NCI-H2107 treated with DMSO at 0.1 percent for 48 hours (cell line): ENCODE measurements around the gene VARS1.
"Not testable (repeated sequence)": the region's sequence is repeated elsewhere in the genome, so short reads cannot be mapped to it uniquely, and the experiment has no call there.

ENCODE experiments used
- DNase-seq: peaks from one replicate; lab custom pipeline; 2025; ENCODE audit not compliant: unreplicated experiment; lab: John Stamatoyannopoulos, UW

The VARS1 gene

DNA sequence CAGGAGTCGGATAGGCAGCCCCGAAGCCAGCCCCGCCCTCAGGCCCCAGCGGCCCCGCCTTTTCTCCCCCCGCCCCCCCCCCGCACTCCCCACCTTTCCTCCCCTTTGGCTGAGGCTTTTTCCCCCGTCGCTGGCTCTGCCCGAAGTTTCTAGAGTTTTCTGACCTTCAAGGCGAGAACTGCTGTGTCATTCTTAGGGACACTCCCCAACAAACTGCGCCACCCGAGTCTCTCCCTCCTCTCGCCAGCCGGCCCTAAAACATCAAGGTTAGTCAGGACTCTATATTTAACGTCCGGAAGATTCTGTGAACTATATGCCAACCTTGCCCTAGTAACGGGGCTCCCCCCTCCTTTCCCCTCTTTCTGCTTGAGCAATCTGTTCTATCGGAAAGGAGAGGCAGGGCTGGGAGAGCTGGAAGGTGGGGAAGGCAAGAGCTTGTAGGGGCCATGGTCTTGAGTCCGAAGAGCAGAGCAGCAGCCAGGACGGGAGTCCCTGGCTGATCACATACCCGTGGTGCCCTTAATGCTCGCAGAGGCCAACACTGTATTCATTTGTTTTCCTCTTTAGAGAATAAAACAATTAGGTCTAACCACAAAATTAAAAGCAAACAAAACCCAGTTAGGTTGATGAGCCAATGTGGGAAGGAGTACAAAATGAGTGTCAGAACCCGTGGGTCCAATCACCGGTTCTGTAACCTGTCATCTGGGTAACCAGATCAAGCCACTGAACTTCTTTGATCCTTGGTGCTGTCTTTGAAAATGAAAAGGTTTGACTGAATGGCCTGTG lies 26.7 kb upstream of the VARS1 start:
- no peak for DNase-seq

GRCh38 chr6:31821301-31822035 lies 25.9 kb upstream of the VARS1 start:
- peak; percentile 18 for DNase-seq

DNA sequence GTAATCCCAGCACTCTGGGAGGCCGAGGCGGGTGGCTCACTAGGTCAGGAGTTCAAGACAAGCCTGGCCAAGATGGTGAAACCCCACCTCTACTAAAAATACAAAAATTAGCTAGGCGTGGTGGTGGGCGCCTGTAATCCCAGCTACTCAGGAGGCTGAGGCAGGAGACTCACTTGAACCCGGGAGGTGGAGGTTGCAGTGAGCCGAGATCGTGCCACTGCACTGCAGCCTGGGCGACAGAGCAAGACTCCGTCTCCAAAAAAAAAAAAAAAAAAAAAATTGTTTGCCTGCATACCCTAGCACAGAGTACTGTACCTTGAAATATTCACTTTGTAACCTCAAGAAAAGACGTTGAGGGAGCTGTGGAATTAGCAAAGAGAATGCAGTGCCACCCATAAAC lies 24.8 kb upstream of the VARS1 start:
- DNase-seq: not testable (repeated sequence)

DNA sequence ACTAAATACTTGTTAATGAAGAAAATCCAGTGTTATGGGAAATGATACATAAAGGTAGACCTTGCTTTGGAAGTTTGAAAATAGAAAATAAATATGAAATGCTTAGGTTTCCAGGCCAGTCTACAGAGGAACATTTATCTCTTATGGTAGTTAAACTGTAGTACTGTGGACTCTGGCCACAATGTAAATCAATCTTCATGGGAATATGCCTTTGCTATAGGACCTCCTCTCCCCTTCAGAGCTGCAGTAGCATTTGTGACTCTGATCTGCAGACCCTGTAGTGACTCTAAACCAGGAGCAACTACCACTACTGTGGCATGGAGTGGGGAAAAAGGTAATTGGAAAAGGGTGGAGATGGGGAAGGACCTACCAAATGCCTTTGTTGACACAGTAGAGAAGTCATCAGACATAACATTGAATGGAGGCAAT lies 24.3 kb upstream of the VARS1 start:
- no peak for DNase-seq

GRCh38 chr6:31817929-31818511 lies 22.5 kb upstream of the VARS1 start:
- DNase-seq: not testable (repeated sequence)

GRCh38 chr6:31817133-31817928 lies 21.8 kb upstream of the VARS1 start:
- not testable (repeated sequence) for DNase-seq

- no peak for DNase-seq
Measured at GRCh38 chr6:31815025-31815838, 19.7 kb upstream of the VARS1 start, which contains the start of the genes HSPA1A and HSPA1L. TSS of gene HSPA1A (plus strand) at chr6:31815543. CDS start at chr6:31815757, 214 bp downstream. TSS of gene HSPA1L (minus strand) at chr6:31815283. CDS start at chr6:31811972, 3,311 bp downstream.

DNA sequence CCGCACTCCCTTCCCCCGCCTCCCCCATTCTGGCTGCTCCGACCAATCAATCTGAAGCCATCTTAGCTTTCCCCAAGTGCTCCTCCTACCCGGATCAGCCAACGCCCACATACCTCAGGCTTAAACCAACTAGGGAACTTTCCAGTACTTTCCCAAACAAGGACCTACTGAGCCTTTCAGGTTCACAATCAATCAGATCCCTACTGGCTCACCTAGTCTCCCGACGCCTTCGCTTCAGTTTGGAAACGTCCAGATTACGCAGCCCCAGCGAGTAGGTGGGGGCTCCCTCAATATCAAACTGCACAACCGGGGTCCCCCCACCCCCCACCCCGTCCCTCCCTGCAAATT lies 19.1 kb upstream of the VARS1 start:
- DNase-seq: peak; percentile 61

DNA sequence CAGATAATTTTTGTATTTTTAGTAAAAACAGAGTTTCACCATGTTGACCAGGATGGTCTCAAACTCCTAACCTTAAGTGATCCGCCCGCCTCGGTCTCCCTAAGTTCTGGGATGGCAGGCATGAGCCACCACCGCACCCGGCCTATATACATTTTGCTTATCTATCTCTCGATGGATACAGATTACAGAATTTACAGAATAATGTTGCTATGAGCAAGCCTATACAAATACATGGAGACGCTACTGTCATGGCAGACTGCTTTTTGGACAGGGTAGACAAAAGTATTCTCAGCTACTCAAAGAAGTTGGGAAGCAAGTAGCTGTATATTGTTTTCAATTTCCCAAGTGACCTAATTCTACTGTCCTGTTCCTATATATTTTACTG lies 17.9 kb upstream of the VARS1 start:
- DNase-seq: no peak

GRCh38 chr6:31811645-31812044 lies 16.1 kb upstream of the VARS1 start:
- no peak for DNase-seq

GRCh38 chr6:31808599-31808998 lies 13.0 kb upstream of the VARS1 start:
- DNase-seq: not testable (repeated sequence)

DNA sequence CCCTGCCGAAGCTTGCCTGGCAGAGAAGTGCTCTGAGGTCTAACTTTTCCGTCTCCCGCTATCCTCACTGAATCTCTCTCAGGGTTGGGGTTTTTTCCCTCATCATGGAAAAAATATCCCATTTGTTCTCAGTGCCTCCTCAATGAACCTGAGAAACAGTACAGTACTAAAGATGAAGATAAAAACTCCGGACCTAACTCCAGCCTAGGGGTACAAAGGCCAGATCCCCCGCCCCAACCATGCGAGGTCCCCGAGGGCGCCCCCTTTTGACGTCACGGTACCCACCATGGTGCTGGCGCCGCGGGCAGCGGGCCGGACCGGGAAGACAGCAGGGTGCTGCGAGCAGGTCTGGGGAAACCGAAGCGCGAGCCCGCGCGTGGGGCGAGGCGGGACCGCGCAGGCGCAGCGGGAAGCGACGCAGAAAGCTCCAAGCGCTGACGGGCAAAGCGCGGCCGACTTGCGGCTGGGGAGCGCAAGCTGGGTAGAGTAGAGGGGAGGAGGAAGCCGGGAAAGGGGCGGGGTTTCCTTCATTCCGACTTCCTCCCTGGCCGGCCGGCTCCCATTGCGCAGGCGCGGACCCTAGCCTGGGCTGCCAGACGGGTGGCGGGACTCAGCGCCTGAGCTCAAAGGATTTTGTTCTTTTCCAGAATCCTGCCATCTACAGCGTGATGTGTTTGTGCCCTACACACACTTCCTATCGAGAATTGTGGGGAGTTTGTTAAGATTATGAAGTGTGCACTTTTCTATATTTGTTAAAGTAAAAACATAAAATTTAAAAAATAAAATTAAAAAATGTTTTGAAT lies 11.1 kb upstream of the VARS1 start, which contains the start of gene LSM2:
LSM2 (minus strand) TSS at position 497 of the 803 bp plus-strand sequence; CDS start at position 288, 209 bp downstream.
- DNase-seq: peak; percentile 68

DNA sequence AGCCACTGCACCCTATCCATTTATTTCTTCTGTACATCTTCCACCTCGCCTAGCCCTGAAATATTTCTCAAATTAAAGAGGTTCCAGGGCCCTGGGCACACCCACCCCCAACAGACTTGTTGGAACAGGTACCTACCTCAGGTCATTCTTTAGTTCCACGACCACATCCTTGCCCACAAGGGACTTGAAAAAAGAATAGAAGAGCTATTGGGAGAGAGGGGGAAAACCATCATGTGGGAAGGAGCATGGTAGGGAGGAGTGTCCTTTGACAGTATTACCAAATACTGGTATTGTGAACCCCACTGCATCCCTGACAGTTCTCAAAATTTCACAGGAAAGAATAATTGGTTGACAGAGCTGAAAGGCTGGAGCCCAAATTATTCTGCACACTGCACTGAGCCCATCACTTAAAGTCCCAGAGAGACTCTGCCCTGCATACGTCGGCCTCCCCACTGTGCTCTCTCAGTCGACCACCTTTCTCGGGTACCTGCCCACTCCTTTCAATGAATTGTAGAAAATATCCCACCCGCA lies 10.5 kb upstream of the VARS1 start:
- DNase-seq: no peak

GRCh38 chr6:31801031-31801927 lies 5.7 kb upstream of the VARS1 start:
- not testable (repeated sequence) for DNase-seq

GRCh38 chr6:31799781-31800180 lies 4.2 kb upstream of the VARS1 start:
- DNase-seq: no peak

GRCh38 chr6:31797588-31797987 lies 2.0 kb upstream of the VARS1 start:
- DNase-seq: no peak

DNA sequence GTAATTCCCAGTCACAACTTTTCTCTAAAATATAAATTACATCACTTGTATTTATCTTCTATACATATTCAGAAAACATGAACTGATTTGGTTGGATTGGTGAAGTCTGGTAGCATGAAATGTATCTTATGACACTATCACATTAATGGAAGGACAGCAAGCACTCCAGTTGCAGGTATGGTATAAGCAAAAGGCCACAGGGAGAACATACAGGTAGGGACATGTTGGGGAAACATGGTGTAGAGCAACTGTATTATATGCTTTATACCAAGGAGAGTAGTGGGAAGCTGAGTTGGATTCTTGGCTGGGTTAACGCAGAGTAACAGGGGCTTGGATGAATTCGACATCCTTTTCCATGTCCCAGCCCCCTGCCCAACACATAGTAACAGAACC lies 1.4 kb upstream of the VARS1 start:
- no peak for DNase-seq
